T-helper 2 cell treated with Interferon-gamma antibody and Interleukin-4, amounts not matched to agents 5 μg/mL and 100 μg/mL, for 36 hours (primary cell): Measurements from ENCODE around the gene CACTIN.
"Not testable (repeated sequence)": the region's sequence is repeated elsewhere in the genome, so short reads cannot be mapped to it uniquely, and the experiment has no call there.

Experiments used
- DNase-seq: peaks from one replicate; pipeline ENCODE4 v3.0.0; 2021; ENCODE audit warnings: low spot score
- H3K27ac Mint-ChIP-seq: one replicate; pipeline ENCODE4 v1.8.0; 2021; ENCODE audit warnings: mild to moderate bottlenecking, mixed read lengths
- H3K27me3 Mint-ChIP-seq: one replicate; pipeline ENCODE4 v1.8.0; 2021; ENCODE audit warnings: low read depth, mixed read lengths
- H3K36me3 Mint-ChIP-seq: one replicate; pipeline ENCODE4 v1.8.0; 2021; ENCODE audit warnings: low read depth, mixed read lengths
- H3K4me1 Mint-ChIP-seq: one replicate; pipeline ENCODE4 v1.8.0; 2021; ENCODE audit warnings: low read depth, mixed read lengths
- H3K4me3 Mint-ChIP-seq: one replicate; pipeline ENCODE4 v1.8.0; 2022; ENCODE audit warnings: mild to moderate bottlenecking, moderate library complexity, mixed read lengths
- H3K9me3 Mint-ChIP-seq: one replicate; pipeline ENCODE4 v1.8.0; 2021; ENCODE audit warnings: mixed read lengths

CACTIN gene

DNA sequence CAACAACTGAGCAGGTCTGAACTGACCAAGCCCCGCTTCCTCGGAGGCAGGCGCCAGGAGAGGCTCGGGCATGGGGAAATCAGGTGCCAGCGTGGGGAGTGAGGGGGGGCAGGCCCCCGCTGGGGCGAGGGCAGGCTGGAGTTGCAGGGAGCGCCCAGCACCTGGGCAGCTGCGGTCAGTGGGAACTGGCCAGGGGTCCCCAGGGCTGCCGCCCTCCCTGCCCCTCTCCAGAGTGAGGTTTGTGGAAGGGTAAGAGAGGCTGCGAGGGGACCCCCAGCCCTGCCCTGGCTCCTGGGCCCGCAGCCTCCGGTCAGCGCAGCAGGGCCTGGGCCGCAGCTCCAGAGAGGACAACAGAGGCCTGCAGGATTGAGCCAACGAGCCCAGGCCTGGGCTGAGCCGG lies 41.2 kb upstream of the CACTIN start:
- no peak for DNase-seq
- H3K36me3 Mint-ChIP-seq: no peaks in the 10 kb centered on the region
- H3K9me3 Mint-ChIP-seq: no peaks in the 10 kb centered on the region
- H3K4me3 Mint-ChIP-seq: no peak overlapping the region
- H3K27me3 Mint-ChIP-seq: no peaks in the 10 kb centered on the region
- H3K27ac Mint-ChIP-seq: no peak overlapping the region
- peaks cover 4% of the 10 kb centered on the region for H3K4me1 Mint-ChIP-seq

GRCh38 chr19:3667037-3667638 lies 40.5 kb upstream of the CACTIN start:
- Mint-ChIP-seq H3K4me3 (no peak overlapping the region), H3K27ac (no peak overlapping the region), H3K4me1 (peaks cover 4% of the 10 kb centered on the region), H3K27me3 (no peaks in the 10 kb centered on the region), H3K36me3 (no peaks in the 10 kb centered on the region), H3K9me3 (no peaks in the 10 kb centered on the region)
- no peak for DNase-seq

DNA sequence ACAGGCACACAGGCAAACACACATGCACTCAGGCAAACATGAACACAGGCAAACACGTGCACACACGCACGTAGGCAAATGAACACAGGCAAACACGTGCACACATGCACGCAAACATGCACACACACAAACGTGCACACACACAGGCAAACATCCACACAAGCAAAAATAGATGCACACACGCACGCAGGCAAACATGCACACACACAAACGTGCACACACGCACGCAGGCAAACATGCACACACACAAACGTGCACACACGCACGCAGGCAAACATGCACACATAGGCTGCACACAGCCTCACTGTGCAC lies 39.9 kb upstream of the CACTIN start:
- H3K4me3 Mint-ChIP-seq, H3K27ac Mint-ChIP-seq, H3K4me1 Mint-ChIP-seq: not testable (repeated sequence)

GRCh38 chr19:3665681-3666544 lies 39.3 kb upstream of the CACTIN start:
- no peaks in the 10 kb centered on the region for H3K27me3 Mint-ChIP-seq
- H3K4me3 Mint-ChIP-seq: no peak overlapping the region
- H3K4me1 Mint-ChIP-seq: peaks cover 4% of the 10 kb centered on the region
- H3K36me3 Mint-ChIP-seq: no peaks in the 10 kb centered on the region
- peak; percentile 54 for DNase-seq
- H3K9me3 Mint-ChIP-seq: no peaks in the 10 kb centered on the region
- no peak overlapping the region for H3K27ac Mint-ChIP-seq

More for the DNA sequence above, 39.9 kb upstream of the CACTIN start:
- not testable (repeated sequence) for H3K27me3 Mint-ChIP-seq, DNase-seq, H3K9me3 Mint-ChIP-seq, H3K36me3 Mint-ChIP-seq

DNA sequence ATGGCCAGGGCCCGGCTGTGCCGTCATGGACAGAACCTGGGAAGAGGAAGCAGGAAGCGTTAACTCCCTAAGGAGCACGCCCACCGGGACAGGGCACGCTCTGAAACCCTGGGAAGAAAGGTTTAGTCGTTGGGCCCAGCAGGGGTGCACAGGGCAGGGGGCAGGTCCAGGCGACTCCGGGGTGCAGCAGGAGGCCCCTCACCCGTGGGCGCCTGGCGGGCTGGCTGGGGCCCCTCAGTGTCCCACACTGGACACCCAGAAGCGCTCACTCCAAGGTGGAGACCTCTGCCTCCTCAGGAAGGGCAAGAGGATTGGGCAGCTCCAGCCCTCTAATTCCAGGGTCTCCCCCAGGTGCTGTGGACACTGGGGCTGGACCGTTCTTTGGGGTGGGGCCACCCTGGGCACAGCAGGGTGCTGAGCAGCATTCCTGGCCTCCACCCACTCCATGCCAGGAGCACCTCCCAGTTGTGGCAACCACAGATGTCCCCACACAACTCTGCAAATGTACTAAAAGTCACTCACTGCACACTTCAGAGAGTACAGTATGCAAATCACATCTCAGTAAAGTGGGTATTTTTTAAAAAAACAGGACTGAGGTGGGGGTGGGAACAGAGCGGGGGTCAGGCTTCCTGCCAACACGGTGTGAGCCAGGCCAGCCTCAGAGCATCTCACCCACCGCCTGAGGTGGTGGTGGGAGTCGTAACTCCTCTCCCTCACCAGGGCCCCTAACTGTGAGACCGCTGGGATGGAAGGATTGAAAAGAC lies 38.5 kb upstream of the CACTIN start:
- H3K27me3 Mint-ChIP-seq: no peaks in the 10 kb centered on the region
- no peaks in the 10 kb centered on the region for H3K9me3 Mint-ChIP-seq
- no peak overlapping the region for H3K4me3 Mint-ChIP-seq
- H3K27ac Mint-ChIP-seq: no peak overlapping the region
- peaks cover 3% of the 10 kb centered on the region for H3K4me1 Mint-ChIP-seq
- no peak for DNase-seq
- H3K36me3 Mint-ChIP-seq: peaks cover 2% of the 10 kb centered on the region

DNA sequence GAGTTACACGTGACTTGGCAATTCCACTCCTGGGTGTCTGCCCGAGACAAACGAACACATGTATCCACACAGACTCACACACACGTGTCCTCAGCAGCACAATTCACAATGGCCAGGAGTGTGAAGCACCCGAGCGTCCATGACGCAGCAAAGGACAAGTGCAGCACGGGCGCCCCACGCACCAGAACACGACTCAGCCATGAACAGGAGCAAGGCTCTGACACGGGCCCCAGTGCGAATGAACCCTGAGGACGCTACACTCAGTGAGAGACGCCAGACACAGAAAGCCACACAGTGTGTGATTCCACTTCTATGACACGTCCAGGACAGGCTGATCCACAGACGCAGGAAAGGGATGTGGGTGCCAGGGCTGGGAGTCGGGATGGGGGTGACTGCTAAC lies 37.2 kb upstream of the CACTIN start:
- Mint-ChIP-seq H3K4me3 (no peak overlapping the region), H3K9me3 (no peaks in the 10 kb centered on the region), H3K27me3 (no peaks in the 10 kb centered on the region), H3K36me3 (peaks cover 2% of the 10 kb centered on the region), H3K27ac (no peak overlapping the region), H3K4me1 (peaks cover 3% of the 10 kb centered on the region)
- DNase-seq: no peak

- Mint-ChIP-seq H3K4me1 (peaks cover 3% of the 10 kb centered on the region), H3K27ac (no peak overlapping the region), H3K36me3 (peaks cover 5% of the 10 kb centered on the region), H3K9me3 (no peaks in the 10 kb centered on the region), H3K4me3 (no peak overlapping the region), H3K27me3 (no peaks in the 10 kb centered on the region)
- no peak for DNase-seq
Measured at GRCh38 chr19:3661284-3662238, 35.0 kb upstream of the CACTIN start.

- no peak for DNase-seq
- no peaks in the 10 kb centered on the region for H3K27me3 Mint-ChIP-seq
- H3K4me3 Mint-ChIP-seq: no peak overlapping the region
- H3K4me1 Mint-ChIP-seq: no peaks in the 10 kb centered on the region
- peaks cover 5% of the 10 kb centered on the region for H3K36me3 Mint-ChIP-seq
- no peaks in the 10 kb centered on the region for H3K9me3 Mint-ChIP-seq
- no peak overlapping the region for H3K27ac Mint-ChIP-seq
Measured at GRCh38 chr19:3660493-3661219, 34.1 kb upstream of the CACTIN start.

DNA sequence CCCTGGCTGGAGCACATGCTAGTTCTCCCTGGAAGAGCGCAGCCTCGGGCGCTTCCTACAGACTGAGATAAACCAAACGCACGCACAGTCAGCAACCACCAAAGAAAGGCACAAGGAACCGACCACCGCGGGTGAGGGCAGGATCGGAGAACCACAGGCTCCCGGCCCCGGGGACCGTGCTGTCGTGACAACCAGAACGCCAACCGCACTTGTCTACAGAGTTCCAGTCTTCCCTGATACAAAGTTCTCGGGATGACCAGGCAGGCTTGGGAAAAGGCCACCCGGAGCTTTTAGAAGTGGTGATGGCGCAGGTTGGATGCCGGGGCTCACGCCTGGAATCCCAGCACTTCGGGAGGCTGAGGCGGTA lies 33.1 kb upstream of the CACTIN start:
- H3K36me3 Mint-ChIP-seq: peaks cover 5% of the 10 kb centered on the region
- H3K4me1 Mint-ChIP-seq: no peaks in the 10 kb centered on the region
- no peaks in the 10 kb centered on the region for H3K9me3 Mint-ChIP-seq
- no peak overlapping the region for H3K4me3 Mint-ChIP-seq
- no peak for DNase-seq
- no peaks in the 10 kb centered on the region for H3K27me3 Mint-ChIP-seq
- no peak overlapping the region for H3K27ac Mint-ChIP-seq

GRCh38 chr19:3658870-3659745 lies 32.5 kb upstream of the CACTIN start:
- no peaks in the 10 kb centered on the region for H3K4me1 Mint-ChIP-seq
- no peaks in the 10 kb centered on the region for H3K9me3 Mint-ChIP-seq
- H3K27me3 Mint-ChIP-seq: no peaks in the 10 kb centered on the region
- H3K36me3 Mint-ChIP-seq: peaks cover 5% of the 10 kb centered on the region
- DNase-seq: no peak
- no peak overlapping the region for H3K4me3 Mint-ChIP-seq
- no peak overlapping the region for H3K27ac Mint-ChIP-seq

- Mint-ChIP-seq H3K36me3 (peaks cover 5% of the 10 kb centered on the region), H3K27me3 (no peaks in the 10 kb centered on the region), H3K4me3 (no peak overlapping the region), H3K9me3 (no peaks in the 10 kb centered on the region), H3K27ac (no peak overlapping the region), H3K4me1 (no peaks in the 10 kb centered on the region)
- no peak for DNase-seq
Measured at GRCh38 chr19:3658004-3658869, 31.6 kb upstream of the CACTIN start.

- H3K9me3 Mint-ChIP-seq: no peaks in the 10 kb centered on the region
- DNase-seq: no peak
- no peaks in the 10 kb centered on the region for H3K4me1 Mint-ChIP-seq
- H3K4me3 Mint-ChIP-seq: no peak overlapping the region
- no peaks in the 10 kb centered on the region for H3K27me3 Mint-ChIP-seq
- peaks cover 5% of the 10 kb centered on the region for H3K36me3 Mint-ChIP-seq
- H3K27ac Mint-ChIP-seq: no peak overlapping the region
Measured at GRCh38 chr19:3657395-3657769, 30.8 kb upstream of the CACTIN start.
